GM19438 (cell line): ENCODE data around the gene CDKN2A.

Experiments used
- ATAC-seq: cut with Tn5 transposase; IDR thresholded peaks from one replicate; pipeline ENCODE4 v1.9.1; 2021; ENCODE audit warnings: low read depth; ENCODE audit not compliant: unreplicated experiment

The CDKN2A gene

GRCh38 chr9:21958833-21959232 is 35.4 kb downstream of the CDKN2A start:
- ATAC-seq: no peak

GRCh38 chr9:21945606-21946005 is 48.6 kb downstream of the CDKN2A start:
- no peak for ATAC-seq

GRCh38 chr9:21943464-21943863 is 50.7 kb downstream of the CDKN2A start:
- no peak for ATAC-seq

- no peak for ATAC-seq
Observed at GRCh38 chr9:21941337-21941995, 52.7 kb downstream of the CDKN2A start.

- no peak for ATAC-seq
Observed at GRCh38 chr9:21936161-21936560, 58.0 kb downstream of the CDKN2A start.

- ATAC-seq: no peak
Observed at GRCh38 chr9:21935631-21936030, 58.6 kb downstream of the CDKN2A start.

GRCh38 chr9:21933865-21934264 is 60.3 kb downstream of the CDKN2A start:
- ATAC-seq: no peak

- ATAC-seq: no peak
Observed at GRCh38 chr9:21933281-21933680, 60.9 kb downstream of the CDKN2A start.

- no peak for ATAC-seq
Observed at GRCh38 chr9:21931428-21931827, 62.8 kb downstream of the CDKN2A start.

GRCh38 chr9:21927752-21928151 is 66.4 kb downstream of the CDKN2A start:
- ATAC-seq: no peak

GRCh38 chr9:21923694-21924093 is 70.5 kb downstream of the CDKN2A start:
- no peak for ATAC-seq

GRCh38 chr9:21919377-21920362 is 74.5 kb downstream of the CDKN2A start:
- ATAC-seq: peak; percentile 87
